GM18526 (cell line): ENCODE results near the gene CYP4Z1.

Experiments
- POLR2A ChIP-seq: IDR thresholded peaks from 3 replicates; pipeline ENCODE4 v1.6.1; 2011; ENCODE audit not compliant: insufficient read length; ENCODE audit errors: extremely low read depth

Gene CYP4Z1

DNA sequence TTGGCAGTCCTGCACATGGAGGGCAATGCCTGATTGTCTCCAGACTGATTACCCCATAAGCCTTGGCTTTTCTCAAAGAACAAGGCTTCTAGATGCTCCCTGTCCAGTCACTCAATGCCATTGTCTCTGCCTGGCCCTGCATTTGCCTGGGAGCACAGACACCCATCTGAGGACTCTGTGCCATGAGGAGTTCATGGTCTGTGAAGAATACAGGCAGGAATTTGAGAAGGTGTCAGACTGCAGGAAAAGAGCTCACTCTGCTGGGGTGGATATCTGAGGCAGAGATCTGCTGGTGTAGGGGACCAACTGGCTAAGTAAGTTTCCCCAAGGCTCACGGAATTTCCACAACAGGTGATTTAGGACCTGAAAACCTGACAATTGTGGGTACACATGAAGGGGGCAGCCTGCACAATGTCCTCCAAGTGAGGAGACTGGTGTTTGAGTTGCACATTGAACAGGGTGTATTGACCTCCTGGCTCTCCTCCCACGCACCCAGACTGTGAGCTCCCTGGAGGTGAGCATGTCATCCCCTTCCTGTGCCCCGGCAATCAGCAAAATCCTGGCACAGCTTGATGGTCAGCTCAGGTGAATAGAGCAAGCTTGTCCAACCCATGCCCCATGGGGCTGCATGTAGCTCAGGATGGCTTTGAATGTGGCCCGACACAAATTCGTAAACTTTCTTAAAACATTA, 71.0 kb downstream of the CYP4Z1 start:
- TF ChIP-seq POLR2A, result no peak

DNA sequence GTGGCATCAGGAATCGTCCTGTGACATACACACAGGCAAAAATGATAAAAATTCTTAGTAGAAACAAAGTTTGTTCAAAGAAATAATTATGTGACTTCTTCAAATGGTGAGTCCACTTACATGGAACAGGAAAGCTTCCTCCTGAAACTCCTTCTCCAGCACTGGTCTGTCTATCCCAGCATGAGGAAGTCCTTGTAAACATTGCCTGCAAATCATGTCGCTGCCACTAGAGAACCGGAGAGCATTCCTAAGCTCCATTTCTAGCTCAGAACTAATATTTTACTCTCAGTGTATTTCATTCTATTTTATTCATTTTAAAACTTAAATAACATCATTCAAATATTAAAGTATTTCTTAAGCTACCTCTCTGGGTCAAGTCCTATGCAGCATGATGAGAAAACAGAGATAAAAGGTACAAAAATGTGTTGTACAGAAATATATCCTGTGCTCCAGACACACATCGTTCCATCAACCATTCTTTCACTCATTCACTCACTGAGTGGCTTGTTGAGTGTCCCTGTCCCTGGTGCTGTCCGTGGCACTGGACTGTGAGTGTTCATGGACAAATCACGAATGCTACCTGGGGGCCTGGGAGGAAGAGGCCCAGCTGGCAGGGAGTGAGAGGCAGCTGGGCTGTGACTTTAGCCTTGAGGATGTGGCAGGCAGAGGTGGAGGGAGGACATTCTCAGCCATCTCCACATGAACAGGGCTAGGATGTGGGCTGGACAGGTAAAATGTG, 80.2 kb downstream of the CYP4Z1 start:
- no peak for TF ChIP-seq POLR2A

DNA sequence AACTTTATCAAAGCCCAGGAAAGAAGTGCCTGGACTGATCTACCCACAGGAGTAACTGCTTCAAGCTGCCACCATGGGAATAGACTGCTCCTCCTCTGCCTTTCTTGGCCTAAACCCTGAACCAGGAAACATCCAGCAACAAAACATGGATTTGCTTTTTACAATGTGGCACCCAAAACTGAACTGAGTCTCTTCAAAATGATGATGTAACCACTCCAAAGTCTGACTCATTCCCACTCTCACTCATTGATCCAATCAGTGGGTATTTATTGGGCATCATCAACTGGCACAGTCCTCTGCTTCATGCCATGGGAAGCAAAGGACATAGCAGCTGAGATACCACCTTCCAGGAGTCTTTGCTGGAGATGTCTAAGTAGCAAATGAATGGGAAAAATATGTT, 93.7 kb downstream of the CYP4Z1 start:
- TF ChIP-seq POLR2A, result no peak

DNA sequence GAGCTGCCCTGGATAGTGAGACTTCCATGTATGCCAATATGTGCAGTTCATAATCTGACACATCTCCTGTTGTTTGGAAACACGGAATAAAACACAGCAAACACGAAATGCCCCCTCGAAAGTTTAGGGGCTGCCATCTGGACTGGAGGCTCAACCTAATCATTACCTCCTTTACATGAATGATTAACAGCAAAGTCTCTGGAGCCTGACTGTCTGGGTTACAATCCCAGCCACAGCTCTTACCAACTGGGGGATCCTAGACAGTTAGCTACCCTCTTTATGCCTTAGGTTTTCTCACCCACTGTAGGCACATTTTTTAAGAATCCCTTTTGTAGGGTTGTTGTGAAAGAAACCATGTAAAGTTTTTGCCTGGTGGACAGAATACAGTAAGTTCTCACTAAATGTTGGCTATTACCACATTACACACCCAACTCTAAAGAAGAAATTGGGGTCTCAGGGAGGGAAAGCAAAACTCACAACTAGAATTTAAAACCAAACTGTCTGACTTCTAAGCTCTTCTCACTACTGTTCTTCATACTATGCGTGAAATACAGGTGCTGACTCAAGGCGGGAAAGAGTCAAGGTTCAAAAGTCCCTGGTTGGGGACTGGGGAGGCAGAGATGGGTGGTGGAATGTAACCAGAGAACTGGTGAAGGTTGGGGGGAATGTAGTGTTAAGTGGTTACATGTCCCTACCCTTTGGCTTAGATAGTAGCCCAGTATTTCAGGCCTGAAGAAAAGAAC, 94.4 kb downstream of the CYP4Z1 start:
- TF ChIP-seq POLR2A, result no peak

DNA sequence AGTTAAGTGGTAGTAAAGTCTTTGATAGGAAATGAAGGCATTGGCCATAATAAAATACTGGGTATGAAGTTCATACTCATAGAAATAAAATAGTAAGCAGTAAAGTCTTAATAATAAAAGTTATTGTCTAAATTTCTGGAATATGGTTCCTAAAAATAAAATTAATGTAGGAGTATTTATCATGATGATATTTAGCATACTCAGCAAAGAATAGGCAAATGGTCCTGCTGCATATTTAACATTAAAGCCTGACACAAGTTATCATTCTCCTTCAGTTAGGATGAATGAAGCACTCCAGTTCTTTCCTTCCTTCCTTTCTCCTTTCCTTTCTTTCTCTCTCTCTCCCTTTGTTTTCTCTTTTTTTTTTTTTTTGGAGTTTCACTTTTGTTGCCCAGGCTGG, 97.5 kb downstream of the CYP4Z1 start:
- TF ChIP-seq POLR2A, result no peak
